NK-92 treated with Interleukin-12 subunit alpha and Interleukin-12 subunit beta, amount 100 ng/mL, for 24 hours (cell line): Measurements from ENCODE around the gene CSMD2.

ENCODE experiments used
- DNase-seq: peaks from one replicate; lab custom pipeline; 2025; lab: John Stamatoyannopoulos, UW

The CSMD2 gene

GRCh38 chr1:33852711-33853110 lies 312.3 kb downstream of the CSMD2 start:
- no peak for DNase-seq

- DNase-seq: no peak
Observed at GRCh38 chr1:33850481-33850880, 314.5 kb downstream of the CSMD2 start.

GRCh38 chr1:33849211-33849610 lies 315.8 kb downstream of the CSMD2 start:
- DNase-seq: no peak

- DNase-seq: no peak
Observed at GRCh38 chr1:33848205-33848937, 316.7 kb downstream of the CSMD2 start.

- DNase-seq: no peak
Observed at GRCh38 chr1:33846861-33847260, 318.2 kb downstream of the CSMD2 start.

- DNase-seq: no peak
Observed at GRCh38 chr1:33844166-33844565, 320.9 kb downstream of the CSMD2 start.

- no peak for DNase-seq
Observed at GRCh38 chr1:33842348-33842747, 322.7 kb downstream of the CSMD2 start.

GRCh38 chr1:33841494-33841893 lies 323.5 kb downstream of the CSMD2 start:
- DNase-seq: no peak

- DNase-seq: no peak
Observed at GRCh38 chr1:33837635-33838034, 327.4 kb downstream of the CSMD2 start.

- DNase-seq: no peak
Observed at GRCh38 chr1:33836911-33837310, 328.1 kb downstream of the CSMD2 start.

GRCh38 chr1:33828654-33829053 lies 336.4 kb downstream of the CSMD2 start:
- no peak for DNase-seq

GRCh38 chr1:33828059-33828458 lies 337.0 kb downstream of the CSMD2 start:
- no peak for DNase-seq

- no peak for DNase-seq
Observed at GRCh38 chr1:33826711-33827110, 338.3 kb downstream of the CSMD2 start.

GRCh38 chr1:33826311-33826710 lies 338.7 kb downstream of the CSMD2 start:
- DNase-seq: no peak

- no peak for DNase-seq
Observed at GRCh38 chr1:33825506-33825905, 339.5 kb downstream of the CSMD2 start.

GRCh38 chr1:33824971-33825370 lies 340.1 kb downstream of the CSMD2 start:
- no peak for DNase-seq

- no peak for DNase-seq
Observed at GRCh38 chr1:33824321-33824720, 340.7 kb downstream of the CSMD2 start.

GRCh38 chr1:33823830-33824229 lies 341.2 kb downstream of the CSMD2 start:
- no peak for DNase-seq

- DNase-seq: no peak
Observed at GRCh38 chr1:33823401-33823800, 341.6 kb downstream of the CSMD2 start.

GRCh38 chr1:33822396-33822795 lies 342.6 kb downstream of the CSMD2 start:
- DNase-seq: no peak

- DNase-seq: no peak
Observed at GRCh38 chr1:33821291-33821690, 343.7 kb downstream of the CSMD2 start.

GRCh38 chr1:33820804-33821203 lies 344.2 kb downstream of the CSMD2 start:
- no peak for DNase-seq

GRCh38 chr1:33819913-33820311 lies 345.1 kb downstream of the CSMD2 start:
- no peak for DNase-seq

GRCh38 chr1:33819290-33819912 lies 345.6 kb downstream of the CSMD2 start:
- no peak for DNase-seq
